ENCODE data around the gene FCRLB.

- TF ChIP-seq CTCF (IDR thresholded peaks at IDR 0.05): no peak
- TF ChIP-seq POLR2A (IDR thresholded peaks at IDR 0.05): no peak
Measured at GRCh38 chr1:161731981-161732718, 10.8 kb downstream of the FCRLB start.
